ENCODE measurements around the gene ATG7.

DNA sequence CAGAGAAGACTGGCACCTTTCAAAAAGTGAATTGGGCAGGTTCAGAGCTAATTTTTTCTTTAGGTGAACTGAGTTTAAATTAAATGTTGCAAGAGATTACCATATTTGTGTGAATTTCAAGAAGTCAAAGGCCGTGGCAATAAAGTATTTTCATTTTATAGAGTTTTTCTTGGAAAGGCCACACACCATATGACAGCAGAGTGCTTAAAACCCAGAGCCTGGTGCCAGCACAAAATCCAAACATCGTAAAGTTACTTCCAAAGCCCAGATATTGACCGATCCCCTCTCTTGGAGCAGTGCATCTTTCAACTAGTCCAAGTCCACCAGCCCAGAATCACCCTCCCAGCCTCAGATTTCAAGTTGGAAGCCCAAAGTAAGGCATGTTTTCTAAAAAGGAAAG, 207.0 kb downstream of the ATG7 start:
- TF ChIP-seq, protein P1, sequence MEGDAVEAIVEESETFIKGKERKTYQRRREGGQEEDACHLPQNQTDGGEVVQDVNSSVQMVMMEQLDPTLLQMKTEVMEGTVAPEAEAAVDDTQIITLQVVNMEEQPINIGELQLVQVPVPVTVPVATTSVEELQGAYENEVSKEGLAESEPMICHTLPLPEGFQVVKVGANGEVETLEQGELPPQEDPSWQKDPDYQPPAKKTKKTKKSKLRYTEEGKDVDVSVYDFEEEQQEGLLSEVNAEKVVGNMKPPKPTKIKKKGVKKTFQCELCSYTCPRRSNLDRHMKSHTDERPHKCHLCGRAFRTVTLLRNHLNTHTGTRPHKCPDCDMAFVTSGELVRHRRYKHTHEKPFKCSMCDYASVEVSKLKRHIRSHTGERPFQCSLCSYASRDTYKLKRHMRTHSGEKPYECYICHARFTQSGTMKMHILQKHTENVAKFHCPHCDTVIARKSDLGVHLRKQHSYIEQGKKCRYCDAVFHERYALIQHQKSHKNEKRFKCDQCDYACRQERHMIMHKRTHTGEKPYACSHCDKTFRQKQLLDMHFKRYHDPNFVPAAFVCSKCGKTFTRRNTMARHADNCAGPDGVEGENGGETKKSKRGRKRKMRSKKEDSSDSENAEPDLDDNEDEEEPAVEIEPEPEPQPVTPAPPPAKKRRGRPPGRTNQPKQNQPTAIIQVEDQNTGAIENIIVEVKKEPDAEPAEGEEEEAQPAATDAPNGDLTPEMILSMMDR (tag by site-specific recombination; IDR thresholded peaks at IDR 0.05) = no peak
- TF ChIP-seq, protein P2, sequence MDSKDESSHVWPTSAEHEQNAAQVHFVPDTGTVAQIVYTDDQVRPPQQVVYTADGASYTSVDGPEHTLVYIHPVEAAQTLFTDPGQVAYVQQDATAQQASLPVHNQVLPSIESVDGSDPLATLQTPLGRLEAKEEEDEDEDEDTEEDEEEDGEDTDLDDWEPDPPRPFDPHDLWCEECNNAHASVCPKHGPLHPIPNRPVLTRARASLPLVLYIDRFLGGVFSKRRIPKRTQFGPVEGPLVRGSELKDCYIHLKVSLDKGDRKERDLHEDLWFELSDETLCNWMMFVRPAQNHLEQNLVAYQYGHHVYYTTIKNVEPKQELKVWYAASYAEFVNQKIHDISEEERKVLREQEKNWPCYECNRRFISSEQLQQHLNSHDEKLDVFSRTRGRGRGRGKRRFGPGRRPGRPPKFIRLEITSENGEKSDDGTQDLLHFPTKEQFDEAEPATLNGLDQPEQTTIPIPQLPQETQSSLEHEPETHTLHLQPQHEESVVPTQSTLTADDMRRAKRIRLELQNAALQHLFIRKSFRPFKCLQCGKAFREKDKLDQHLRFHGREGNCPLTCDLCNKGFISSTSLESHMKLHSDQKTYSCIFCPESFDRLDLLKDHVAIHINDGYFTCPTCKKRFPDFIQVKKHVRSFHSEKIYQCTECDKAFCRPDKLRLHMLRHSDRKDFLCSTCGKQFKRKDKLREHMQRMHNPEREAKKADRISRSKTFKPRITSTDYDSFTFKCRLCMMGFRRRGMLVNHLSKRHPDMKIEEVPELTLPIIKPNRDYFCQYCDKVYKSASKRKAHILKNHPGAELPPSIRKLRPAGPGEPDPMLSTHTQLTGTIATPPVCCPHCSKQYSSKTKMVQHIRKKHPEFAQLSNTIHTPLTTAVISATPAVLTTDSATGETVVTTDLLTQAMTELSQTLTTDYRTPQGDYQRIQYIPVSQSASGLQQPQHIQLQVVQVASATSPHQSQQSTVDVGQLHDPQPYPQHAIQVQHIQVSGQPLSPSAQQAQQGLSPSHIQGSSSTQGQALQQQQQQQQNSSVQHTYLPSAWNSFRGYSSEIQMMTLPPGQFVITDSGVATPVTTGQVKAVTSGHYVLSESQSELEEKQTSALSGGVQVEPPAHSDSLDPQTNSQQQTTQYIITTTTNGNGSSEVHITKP (tag by site-specific recombination; IDR thresholded peaks at IDR 0.05) = no peak; the same call in 1 of the 2 replicates
- TF ChIP-seq ZNF549 (tag by site-specific recombination; IDR thresholded peaks at IDR 0.05) (no peak), ZNF302 (tag by site-specific recombination; IDR thresholded peaks at IDR 0.05; ENCODE audit: low read depth) (no peak), ZBTB20 (tag by site-specific recombination; IDR thresholded peaks at IDR 0.05) (no peak), RBAK (tag by site-specific recombination; IDR thresholded peaks at IDR 0.05) (no peak), SETDB1 (IDR thresholded peaks at IDR 0.05; ENCODE audit: insufficient read length, low read length) (no peak), ZNF791 (tag by site-specific recombination; IDR thresholded peaks at IDR 0.05) (no peak), GLIS2 (tag by site-specific recombination; IDR thresholded peaks at IDR 0.05) (no peak)
- TF ChIP-seq, protein P3, sequence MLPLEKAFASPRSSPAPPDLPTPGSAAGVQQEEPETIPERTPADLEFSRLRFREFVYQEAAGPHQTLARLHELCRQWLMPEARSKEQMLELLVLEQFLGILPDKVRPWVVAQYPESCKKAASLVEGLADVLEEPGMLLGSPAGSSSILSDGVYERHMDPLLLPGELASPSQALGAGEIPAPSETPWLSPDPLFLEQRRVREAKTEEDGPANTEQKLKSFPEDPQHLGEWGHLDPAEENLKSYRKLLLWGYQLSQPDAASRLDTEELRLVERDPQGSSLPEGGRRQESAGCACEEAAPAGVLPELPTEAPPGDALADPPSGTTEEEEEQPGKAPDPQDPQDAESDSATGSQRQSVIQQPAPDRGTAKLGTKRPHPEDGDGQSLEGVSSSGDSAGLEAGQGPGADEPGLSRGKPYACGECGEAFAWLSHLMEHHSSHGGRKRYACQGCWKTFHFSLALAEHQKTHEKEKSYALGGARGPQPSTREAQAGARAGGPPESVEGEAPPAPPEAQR (tag by site-specific recombination; IDR thresholded peaks at IDR 0.05) = no peak
- TF ChIP-seq, protein P4, sequence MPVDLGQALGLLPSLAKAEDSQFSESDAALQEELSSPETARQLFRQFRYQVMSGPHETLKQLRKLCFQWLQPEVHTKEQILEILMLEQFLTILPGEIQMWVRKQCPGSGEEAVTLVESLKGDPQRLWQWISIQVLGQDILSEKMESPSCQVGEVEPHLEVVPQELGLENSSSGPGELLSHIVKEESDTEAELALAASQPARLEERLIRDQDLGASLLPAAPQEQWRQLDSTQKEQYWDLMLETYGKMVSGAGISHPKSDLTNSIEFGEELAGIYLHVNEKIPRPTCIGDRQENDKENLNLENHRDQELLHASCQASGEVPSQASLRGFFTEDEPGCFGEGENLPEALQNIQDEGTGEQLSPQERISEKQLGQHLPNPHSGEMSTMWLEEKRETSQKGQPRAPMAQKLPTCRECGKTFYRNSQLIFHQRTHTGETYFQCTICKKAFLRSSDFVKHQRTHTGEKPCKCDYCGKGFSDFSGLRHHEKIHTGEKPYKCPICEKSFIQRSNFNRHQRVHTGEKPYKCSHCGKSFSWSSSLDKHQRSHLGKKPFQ (tag by site-specific recombination; IDR thresholded peaks at IDR 0.05) = no peak
